Activated CD8-positive, alpha-beta memory T cell treated with anti-CD3 and anti-CD28 coated beads for 1 hour (primary cell): ENCODE results near the gene DUSP5.
"Not testable (repeated sequence)": the region's sequence is repeated elsewhere in the genome, so short reads cannot be mapped to it uniquely, and the experiment has no call there.

Source experiments
- DNase-seq, 2 donors: peaks; one replicate each; pipeline ENCODE4 v3.0.0-alpha.2; 2020; ENCODE audit warnings: low read depth in 1 of 2; ENCODE audit errors: extremely low read depth in 1 of 2

DUSP5 gene, protein sequence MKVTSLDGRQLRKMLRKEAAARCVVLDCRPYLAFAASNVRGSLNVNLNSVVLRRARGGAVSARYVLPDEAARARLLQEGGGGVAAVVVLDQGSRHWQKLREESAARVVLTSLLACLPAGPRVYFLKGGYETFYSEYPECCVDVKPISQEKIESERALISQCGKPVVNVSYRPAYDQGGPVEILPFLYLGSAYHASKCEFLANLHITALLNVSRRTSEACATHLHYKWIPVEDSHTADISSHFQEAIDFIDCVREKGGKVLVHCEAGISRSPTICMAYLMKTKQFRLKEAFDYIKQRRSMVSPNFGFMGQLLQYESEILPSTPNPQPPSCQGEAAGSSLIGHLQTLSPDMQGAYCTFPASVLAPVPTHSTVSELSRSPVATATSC

DNA sequence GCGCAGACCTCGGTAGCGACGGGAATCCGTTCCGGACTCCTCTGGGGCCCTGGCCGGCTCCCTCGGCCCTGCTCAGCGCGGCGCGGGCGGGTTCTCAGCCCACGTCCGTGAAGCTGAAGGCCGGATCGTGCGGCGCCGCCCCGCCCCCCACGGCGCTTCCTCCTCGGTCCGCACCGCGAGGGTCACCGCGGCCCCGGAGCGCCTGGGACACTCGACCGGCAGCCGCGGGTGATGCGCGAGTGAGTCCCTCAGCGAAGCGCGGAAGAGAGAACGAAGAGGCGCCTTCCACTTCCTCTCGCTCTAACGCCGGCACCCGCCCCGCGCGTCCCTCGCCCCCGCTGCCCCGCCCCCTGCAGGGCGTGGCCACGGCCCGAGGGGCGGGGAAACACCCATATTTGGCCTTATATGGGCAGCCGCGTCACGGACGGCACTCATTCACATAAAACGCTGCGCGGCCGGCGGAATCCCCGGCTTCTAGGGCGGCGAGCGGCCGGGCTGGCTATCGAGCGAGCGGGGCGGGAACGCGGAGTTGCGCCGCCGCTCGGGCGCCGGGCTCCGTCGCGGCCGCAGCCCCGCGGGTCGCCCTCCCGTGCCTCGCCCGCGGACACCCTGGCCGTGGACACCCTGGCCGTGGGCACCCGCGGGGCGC lies at the start of gene DUSP5:
Gene DUSP5, plus strand, starts transcription at position 470 of the 649 bp plus-strand sequence. CDS start 215 bp downstream, outside the sequence.
- peak; percentile 79 to 92 for DNase-seq

DNA sequence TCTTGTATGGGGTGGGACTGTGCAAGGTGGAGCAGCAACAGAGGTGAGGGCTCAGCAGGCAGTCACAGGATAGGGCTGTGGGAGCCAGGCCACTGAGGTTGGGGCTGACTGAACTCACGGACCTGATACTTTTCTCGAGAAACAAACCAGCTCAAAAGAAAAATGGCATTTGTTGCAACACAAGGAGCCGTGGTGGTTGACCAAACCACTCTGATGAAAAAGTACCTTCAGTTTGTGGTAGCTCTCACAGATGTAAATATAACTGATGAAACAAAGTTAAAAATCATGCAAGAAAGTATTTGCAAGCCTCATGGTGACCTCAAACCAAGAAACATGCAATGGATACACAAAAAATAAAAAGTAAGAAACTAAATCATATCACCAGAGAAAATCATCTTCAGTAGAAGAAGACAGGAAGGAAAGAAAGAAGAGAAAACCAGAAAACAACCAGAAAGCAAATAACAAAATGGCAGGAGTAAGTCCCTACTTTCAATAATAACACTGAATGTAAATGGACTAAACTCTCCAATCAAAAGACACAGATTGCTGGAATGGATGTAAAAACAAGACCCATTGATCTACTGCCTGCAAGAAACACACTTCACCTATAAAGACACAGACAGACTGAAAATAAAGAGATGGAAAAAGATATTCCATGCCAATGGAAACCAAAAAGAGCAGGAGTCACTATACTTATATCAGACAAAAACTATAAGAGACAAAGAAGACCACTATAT lies 48.9 kb upstream of the DUSP5 start:
- DNase-seq = no peak

DNA sequence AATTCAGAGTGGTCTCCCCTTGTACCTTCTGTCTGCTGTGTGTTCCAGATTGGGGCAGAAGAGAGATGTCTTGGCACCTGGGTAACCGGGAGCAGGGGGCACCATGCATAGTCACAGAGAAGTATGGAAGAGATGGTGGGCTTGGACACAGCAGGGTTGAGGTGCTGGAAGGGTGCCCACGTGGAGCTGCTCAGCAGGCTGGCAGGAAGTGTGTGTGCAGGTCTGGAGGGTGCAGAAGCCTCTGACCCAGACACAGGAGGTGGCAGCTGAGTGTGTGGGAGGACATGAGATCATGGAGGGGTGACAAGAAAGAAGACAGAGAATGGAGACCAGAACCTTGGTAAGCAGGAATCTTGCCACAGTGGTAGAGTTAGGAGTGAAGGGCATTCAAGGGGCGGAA lies 42.3 kb upstream of the DUSP5 start:
- no peak for DNase-seq

DNA sequence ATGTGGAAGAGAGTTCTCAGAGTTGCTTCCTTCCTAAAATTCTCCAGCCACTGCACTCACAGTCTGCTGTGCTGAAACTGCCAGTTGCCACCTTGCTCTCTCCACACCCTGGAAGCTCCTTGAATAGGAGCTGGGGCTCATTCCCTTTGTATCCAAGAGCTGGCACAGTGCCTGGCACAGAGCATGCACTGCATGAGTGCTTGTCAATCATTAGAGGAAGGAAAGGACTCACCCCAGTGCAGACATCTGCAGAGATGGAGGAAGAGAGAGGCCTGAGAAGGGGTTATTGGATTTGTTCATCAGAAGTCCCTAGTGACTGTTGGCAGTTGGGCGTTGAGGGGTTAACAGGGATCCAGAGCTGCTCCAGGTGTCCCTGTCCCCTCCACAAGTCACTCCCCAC lies 41.7 kb upstream of the DUSP5 start:
- no peak for DNase-seq

DNA sequence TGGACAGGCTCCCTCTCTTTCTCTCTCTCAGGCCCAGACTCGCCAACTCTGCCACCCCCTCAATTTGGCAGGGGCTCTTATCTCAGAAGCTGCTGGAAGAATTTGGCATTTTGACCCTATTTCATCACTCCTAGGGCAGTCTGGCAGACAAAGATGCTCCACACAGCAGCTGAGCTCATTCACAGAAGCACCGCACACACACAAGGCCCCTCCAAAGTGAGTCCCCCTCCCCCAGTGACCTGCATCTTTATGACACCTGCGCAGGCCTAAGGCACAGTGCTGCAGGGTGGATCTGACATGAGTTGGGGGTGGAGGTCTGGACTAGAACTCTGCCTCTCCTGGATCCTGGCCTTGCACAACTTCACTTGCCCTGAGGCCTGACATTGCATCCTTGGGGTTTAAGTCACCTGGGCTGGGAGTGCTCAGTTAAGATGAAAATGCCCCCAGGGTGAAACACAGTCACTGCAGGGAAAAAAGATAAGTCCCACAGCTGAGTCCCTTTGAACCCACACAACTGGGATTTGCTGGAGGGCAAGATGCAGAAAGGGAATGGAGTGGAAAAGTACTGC lies 41.1 kb upstream of the DUSP5 start:
- no peak for DNase-seq

DNA sequence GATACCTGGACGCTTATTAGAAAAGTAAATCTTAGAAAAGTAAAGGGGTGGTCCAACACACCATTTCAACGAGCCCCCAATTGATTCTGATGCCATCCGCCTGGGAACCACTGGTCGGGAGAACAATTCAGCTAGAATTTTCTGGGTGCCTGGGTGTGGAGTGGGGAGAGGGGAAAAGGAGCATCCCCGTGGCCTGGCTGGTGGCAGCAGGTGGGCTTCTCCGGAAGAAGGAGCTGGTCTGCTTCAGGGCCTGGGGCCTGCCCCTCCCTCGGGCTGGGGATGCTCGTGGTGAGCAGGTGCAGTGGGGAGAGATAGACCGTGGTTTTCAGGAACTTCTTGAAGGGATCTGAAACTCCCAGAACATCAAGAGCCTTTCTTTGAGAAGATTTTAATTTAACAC lies 39.9 kb upstream of the DUSP5 start:
- no peak for DNase-seq

DNA sequence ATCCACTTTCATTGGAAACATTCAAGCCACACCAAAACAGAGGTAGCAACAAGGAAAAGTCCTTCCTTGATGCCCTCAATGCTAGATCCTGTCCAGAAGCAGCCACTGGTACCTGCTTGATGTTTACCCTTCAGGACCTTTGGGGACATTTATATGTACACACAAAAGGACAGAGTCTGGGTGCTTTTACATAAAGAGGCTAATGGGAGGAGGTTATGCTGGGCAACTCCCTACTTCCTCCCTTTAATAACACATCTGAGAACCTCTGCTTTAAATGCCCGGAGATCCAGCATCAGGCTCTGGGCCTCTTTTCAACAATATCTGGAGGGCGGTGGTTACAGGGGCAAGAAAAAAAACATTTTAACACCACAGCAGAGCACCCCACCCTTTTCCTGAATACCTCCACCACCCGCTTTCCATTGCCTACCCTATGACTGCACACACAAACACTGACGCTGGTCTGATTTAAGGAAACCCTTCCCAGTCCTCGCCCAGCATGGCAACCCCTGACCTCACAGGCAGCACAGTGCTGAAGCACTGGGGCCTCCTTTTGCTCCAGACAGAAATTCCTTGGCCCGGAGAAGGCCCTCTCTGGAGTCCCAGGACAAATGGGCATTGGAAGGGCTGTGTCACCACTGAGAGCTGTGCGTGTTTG lies 39.3 kb upstream of the DUSP5 start:
- DNase-seq = no peak

DNA sequence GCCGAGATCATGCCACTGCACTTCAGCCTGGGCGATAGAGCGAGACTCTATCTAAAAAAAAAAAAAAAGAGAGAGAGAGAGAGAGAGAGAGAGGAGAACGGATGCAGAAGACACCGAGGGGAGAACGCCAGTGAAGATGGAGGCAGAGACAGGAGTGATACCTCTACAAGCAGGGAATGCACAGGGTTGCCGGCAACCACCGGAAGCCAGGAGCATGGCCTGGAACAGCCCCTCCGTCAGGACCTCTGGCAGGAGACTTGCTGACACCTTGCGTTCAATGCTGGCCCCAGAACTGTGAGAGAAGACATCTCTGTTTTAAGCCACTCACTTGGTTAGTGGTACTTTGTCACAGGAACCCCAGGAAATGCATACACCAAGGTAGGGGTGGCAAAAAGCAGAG lies 38.1 kb upstream of the DUSP5 start:
- no peak for DNase-seq

DNA sequence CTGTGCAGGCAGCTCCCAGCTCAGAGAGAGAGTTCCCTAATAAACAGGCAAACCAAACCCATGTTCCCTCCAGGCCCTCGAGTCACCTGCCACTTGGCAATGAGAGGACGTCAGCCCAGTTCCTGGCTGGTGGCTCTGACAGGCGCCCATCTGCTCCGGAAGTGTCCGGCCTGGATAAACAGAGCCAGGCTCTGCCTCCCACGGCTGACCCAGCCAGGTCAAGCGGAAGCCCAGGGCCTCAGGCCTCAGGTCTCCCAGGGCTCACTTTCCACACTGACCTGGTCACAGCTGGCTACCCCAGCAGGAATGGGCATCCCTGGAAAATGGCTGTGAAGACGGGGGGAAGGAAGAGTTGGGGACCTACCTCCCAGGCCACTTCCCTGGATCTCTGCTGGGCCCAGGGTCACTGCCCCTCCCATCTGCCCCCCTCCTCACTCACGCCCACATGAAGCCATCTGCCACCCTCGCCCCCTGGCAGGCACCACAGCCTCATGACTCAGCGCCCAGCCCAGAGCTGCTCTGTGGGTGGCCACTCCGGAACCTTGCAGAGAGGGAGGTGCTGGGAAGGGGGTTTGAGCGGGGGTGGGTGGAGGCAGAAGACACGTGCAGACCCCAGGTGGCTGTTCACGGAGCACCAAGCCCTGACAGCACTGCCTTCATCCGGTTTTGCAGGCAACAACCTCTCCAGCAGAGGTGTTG lies 37.4 kb upstream of the DUSP5 start:
- DNase-seq = no peak

DNA sequence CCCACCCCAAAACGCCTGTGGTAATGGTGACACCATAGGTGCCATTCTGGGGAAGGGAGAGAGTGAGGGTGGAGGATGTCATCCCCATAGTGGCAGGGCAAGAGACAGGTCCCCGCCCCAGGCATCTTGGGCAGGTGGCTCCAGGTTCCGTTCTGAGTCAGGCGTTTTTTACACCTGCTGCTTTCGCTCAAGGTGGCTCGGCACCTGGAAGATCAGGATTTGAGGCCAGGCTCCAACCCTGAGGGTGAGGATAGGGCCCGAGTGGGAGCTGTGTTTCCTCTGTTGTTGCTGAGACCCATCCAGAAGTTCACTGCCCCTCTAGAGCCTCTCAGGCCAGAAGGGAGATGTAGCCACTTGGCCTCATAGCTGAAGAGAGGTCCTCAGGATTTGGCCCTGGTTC lies 36.6 kb upstream of the DUSP5 start:
- no peak for DNase-seq

DNA sequence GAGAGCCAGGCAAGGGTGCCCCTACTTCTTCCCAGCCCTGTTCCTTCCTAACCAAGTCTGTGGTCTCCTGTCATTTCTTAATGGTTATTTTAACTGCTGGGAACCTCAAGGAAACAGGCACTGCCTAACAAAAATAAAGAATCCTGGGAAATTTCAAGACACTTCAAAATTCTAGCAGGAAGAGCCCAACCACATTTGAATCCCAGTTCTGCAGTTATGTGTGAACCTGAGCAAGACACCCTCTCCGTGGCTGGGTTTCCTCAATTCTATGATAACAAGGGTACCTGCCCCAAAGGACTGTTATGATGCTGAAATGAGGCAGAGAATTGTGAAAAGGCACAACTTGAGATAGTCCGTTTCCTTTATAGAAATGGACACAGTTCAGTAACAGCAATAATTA lies 36.2 kb upstream of the DUSP5 start:
- DNase-seq = no peak

DNA sequence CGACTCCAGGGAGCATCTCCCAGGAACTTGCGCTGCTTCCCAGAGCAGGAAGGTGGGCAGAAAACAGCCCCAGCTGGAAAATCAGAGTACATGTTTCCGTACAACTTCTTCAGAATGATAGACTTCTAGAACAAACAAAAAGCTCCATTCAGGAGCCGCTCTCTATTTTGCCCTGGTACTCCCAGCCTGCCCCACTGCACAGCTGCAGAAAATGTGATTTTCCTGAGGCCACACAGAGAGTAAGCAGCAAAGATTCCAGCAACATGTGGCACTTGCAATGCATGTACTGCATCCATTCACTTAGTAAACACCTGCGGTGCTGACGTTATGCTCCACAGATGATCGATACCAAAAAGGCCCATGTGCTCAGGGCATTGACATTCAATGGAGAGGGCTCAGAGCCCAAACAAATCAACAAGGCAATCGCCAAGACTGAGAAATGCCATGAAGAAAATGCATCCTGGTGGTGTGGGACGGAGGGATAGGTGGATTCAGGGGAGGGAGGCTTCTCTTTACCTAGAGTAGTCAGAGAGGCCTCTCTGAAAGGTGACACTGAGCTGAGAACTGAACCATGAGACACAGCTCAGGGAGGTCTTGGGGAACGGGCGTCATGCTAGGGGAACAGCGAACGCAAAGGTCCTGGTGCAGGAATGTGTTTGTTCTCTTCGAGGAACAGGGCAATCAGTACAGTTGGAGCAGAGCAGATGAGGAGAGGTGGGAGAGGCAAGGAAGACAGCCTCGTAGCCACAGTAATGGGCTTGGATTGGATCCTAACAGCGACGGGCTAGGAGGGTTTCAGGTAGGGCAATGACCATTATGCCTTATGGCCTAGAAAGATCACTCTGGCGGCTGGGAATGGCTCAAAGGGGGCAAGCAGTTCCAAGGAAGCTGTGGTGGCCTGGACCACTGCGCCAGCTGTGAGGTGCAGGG lies 35.3 kb upstream of the DUSP5 start:
- no peak for DNase-seq

DNA sequence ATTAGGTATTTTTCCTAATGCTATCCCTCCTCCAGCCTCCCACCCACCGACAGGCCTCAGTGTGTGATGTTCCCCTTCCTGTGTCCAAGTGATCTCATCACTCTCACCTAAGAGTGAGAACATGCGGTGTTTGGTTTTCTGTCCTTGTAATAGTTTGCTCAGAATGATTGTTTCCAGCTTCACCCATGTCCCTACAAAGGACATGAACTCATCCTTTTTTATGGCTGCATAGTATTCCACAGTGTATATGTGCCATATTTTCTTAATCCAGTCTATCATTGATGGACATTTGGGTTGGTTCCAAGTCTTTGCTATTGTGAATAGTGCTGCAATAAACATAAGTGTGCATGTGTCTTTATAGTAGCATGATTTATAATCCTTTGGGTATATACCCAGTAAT lies 29.4 kb upstream of the DUSP5 start:
- not testable (repeated sequence) for DNase-seq

DNA sequence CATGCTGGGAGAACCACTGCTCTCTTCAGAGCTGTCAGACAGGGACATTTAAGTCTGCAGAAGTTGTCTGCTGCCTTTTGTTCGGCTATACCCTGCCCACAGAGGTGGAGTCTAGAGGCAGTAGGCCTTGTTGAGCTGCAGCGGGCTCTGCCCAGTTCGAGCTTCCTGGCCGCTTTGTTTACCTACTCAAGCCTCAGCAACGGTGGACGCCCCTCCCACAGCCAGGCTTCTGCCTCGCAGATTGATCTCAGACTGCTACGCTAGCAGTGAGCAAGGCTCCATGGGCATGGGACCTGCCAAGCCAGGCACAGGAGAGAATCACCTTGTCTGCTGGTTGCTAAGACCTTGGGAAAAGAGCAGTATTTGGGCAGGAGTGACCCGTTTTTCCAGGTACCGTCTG lies 27.2 kb upstream of the DUSP5 start:
- not testable (repeated sequence) for DNase-seq

DNA sequence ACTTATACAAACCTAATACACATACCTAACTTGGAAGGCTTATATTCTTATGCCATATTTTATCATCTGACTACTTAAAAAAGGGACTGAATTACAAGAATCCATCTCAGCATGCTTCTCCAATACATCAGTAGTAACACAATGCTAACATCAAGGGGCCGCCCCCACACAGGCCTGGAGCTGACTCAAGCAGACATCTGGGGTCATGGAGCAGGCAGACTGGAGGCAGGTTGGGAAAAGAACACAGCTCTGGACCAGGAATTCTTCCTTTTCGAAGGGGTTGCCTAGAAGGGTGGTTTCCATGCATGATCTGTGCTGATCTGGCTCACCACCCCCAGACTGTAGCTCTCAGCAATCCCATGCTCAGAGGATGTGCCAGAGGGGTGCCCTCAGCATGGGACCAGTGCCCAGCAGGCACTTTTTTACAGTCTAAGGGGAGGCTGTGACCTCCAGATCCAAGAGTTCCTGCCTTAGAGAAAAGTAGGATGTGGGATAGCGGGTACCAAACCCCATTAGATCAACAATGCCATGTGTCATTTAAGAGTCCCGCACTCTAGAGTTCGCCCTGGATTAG lies 26.1 kb upstream of the DUSP5 start:
- no peak for DNase-seq

DNA sequence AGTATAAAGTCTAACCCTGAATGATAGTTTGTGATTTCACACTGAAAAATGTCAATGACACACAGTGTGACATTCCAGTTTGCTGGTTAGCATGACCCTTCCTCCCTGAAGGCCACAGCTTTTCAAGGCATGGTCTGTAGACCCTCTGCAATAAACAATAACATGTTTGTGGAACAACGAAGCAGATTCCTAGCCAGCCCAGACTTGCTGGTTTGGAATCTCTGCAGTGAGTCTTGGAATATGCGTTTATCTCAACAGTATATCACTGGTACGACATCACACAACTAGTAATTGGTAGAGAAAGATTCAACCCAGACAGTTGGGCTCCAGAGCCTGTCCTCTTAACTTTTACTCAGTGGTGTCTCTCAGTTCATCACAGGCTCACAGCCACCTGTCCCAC lies 23.7 kb upstream of the DUSP5 start:
- no peak for DNase-seq

DNA sequence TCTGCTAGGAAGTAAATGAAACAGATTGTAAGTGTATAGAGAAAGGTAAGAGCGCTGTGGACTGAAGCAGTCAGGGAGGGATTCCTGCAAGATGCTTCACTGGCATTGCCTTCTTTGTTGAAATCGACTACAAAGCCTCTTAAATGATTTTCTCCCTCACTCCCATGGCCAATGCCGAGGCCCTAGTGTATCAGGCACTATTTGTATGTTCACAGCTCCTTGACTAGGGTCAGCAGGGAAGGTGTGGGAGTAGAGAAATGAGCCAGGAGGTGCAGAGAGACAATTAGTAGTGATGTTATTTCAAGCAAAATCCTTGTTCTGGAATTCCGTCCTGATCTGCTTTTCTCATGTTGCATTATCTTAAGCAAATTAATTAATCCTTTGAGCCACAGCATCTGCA lies 22.9 kb upstream of the DUSP5 start:
- no peak for DNase-seq

DNA sequence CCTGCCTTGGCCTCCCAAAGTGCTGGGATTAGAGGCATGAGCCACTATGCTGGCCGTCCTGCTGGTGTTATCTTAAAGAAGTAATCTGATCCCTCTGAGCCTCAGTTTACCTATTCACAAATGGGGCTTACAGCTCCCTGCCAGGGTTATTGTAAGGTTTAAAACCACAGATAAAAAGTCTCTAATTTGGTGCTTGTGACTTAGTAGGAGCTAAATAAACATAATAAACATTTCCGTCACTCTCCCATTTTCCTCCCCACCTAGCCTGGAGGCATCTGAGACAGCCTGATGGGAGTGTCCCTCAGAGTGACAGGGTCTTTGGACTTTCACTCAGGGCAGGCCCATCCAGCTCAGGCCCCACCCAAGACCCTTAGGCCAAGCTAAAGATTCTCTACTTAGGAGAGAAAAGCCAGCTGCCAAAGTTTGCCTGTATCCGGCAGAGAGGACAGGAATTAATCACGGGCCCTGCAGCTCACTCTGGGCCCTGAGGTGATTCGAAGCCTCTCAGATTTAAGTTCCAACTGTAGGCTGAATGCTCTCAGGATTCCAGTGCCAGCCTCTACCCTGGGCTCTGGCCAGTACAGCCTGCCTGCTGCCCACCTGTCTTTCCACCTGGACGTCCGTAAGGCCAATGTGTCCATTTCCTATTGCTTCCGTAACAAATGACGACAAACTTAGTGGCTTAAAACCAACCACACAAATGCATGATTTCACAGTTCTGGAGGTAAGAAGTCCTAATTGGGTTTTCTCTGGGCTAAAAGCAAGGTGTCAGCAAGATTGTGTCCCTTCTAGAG lies 21.8 kb upstream of the DUSP5 start:
- DNase-seq = no peak
